ENCODE data around the gene NFIA.

Gene NFIA

DNA sequence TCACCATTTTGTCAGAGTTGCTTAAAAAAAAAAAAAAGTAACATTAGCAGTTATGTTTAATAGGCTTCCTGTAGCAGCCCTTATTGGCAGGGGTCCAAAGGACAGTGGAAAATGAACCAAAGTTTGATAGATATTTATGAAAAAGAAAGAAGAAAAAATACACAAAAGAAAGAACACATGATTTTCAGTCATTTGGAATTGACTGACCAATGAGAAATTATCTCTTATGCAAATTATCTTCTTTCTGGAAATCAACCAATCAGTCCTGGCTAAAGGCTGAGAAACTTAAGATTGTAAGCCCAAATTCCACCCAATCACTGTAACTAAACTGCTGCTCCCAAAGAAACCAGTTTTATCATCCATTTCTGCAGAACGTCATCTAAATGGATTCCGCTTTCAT, 360.2 kb downstream of the NFIA start:
- H3K36me3 ChIP-seq (ENCODE audit: insufficient read depth, low read length): no peaks in the 10 kb centered on the region
- peaks cover 28% of the 10 kb centered on the region for H3K4me1 ChIP-seq (ENCODE audit: insufficient read depth, low read length)
- no peaks in the 10 kb centered on the region for H3K9me3 ChIP-seq (ENCODE audit: low read length)
- H2AFZ ChIP-seq (ENCODE audit: low read depth, low read length): no peak overlapping the region
- H3K4me3 ChIP-seq (ENCODE audit: low read length): no peak overlapping the region
- no peaks in the 10 kb centered on the region for H3K27me3 ChIP-seq (ENCODE audit: insufficient read depth, low read length)

DNA sequence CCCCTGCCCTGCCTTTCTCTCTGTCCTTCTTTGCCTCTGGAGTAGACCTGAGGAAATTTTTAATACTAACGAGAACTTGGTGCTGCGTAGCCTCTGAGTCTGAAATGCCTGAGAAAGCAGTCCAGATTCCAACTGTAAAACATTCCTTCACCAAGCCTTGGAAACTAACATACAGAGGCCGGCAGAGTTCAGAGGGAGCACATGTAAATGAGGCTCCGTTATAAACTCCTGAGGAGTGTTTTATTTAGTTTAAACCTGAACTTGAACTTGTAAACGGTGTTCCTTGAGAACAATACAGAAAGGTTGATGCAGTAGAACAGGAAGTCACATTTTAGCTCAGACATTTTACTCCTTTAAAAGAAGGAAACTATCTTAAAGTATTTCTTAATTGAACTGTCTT, 361.9 kb downstream of the NFIA start:
- no peaks in the 10 kb centered on the region for H3K36me3 ChIP-seq (ENCODE audit: insufficient read depth, low read length)
- no peaks in the 10 kb centered on the region for H3K9me3 ChIP-seq (ENCODE audit: low read length)
- H2AFZ ChIP-seq (ENCODE audit: low read depth, low read length): no peak overlapping the region
- no peak overlapping the region for H3K4me3 ChIP-seq (ENCODE audit: low read length)
- H3K27me3 ChIP-seq (ENCODE audit: insufficient read depth, low read length): no peaks in the 10 kb centered on the region
- peaks cover 28% of the 10 kb centered on the region for H3K4me1 ChIP-seq (ENCODE audit: insufficient read depth, low read length)

DNA sequence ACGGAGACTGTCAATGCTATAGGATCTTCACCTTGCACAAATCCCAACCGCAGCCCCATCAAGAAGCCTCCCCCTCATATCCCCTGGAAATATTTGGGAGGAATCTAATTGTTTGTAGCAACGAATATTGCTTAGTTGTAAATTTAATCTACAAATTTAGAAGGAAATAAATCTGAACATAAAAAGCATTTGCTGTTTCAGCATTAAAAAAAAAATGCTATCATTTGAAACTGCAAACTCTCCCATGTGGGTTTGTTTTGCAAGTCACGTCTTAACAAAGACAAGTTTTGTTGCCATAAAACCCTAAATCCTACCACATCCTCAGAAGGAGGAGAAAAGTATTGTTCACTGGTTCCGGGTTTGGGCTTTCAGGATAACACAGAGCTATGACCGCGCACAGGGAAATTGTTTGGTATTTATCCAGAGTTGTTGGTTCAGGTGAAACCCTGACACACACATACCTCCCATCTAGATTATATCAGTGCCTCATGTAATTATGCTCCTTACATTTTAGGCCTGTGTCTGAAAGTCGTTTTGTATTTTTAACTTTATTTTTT, 363.0 kb downstream of the NFIA start:
- peaks cover 28% of the 10 kb centered on the region for H3K4me1 ChIP-seq (ENCODE audit: insufficient read depth, low read length)
- no peaks in the 10 kb centered on the region for H3K9me3 ChIP-seq (ENCODE audit: low read length)

DNA sequence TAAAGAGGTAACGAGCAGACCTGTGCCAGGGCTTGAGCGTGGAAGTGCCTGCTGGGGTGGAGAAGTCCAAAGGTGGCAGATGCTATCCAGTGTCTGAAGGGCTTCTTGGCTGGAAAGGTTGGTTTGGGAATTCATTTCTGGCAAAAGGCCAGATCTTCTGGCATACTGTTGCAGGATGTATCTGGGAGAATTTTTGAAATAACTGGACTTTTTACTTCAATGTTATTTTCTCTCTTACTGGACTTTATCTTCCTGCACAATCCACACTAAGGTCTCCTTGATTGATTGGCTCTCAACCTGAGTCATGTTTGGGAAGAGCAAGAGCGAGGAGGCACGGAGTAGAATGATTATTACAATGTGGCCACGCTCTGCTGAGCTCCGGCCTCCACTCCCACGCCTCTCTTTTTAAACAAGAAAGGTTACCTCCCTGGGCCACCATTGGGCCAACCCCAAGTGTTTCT, 364.2 kb downstream of the NFIA start:
- no peak overlapping the region for H3K4me3 ChIP-seq (ENCODE audit: low read length)
- H3K4me1 ChIP-seq (ENCODE audit: insufficient read depth, low read length): peaks cover 33% of the 10 kb centered on the region
- no peaks in the 10 kb centered on the region for H3K9me3 ChIP-seq (ENCODE audit: low read length)
- no peaks in the 10 kb centered on the region for H3K27me3 ChIP-seq (ENCODE audit: insufficient read depth, low read length)
- H3K36me3 ChIP-seq (ENCODE audit: insufficient read depth, low read length): no peaks in the 10 kb centered on the region
- H2AFZ ChIP-seq (ENCODE audit: low read depth, low read length): no peak overlapping the region

More for the DNA sequence above, 363.0 kb downstream of the NFIA start:
- Histone ChIP-seq H2AFZ (ENCODE audit: low read depth, low read length) (no peak overlapping the region), H3K36me3 (ENCODE audit: insufficient read depth, low read length) (no peaks in the 10 kb centered on the region), H3K4me3 (ENCODE audit: low read length) (no peak overlapping the region), H3K27me3 (ENCODE audit: insufficient read depth, low read length) (no peaks in the 10 kb centered on the region)

DNA sequence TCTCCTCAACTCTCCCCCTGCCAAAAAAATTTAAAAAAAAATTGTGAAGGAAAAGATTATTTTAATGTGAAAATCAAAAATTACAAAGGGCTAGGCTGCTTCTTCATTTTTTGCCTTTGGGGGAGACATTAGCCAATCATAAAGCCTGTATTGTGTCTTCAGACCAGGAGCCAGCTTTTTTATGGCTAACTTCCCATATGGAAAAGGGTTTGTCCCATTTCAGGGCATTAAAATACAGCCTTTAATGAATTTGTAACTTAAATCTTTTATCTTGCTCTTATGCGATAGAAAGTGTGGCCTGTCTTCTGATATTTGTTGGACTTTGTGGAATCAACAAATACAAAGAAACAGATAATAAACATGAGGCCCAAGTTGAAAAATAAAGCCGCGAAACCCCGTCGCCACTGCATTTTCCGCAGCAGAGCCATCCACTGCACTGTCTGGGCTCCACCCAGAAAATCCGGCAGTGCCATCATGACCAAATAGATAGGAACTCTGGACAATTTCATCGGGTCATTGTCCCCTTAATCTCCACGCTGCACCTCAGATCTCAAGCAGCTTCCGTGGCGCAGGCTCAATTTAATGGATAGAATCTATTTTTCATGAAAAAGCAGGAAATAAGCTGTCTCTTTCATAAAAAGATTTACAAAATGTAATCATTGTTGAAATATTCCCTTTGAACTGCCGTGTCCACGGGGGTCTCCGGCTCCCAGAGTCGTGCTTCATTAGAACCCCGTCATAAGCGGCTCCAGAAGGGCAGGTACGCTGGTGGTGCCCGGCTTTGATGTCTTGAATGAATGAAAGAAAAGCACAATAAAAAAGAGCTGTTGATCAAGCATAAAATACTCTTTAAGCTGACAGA, 365.0 kb downstream of the NFIA start:
- Histone ChIP-seq H3K27me3 (ENCODE audit: insufficient read depth, low read length) (no peaks in the 10 kb centered on the region), H3K9me3 (ENCODE audit: low read length) (no peaks in the 10 kb centered on the region), H3K36me3 (ENCODE audit: insufficient read depth, low read length) (no peaks in the 10 kb centered on the region), H3K4me1 (ENCODE audit: insufficient read depth, low read length) (peaks cover 32% of the 10 kb centered on the region), H3K4me3 (ENCODE audit: low read length) (no peak overlapping the region), H2AFZ (ENCODE audit: low read depth, low read length) (no peak overlapping the region)

DNA sequence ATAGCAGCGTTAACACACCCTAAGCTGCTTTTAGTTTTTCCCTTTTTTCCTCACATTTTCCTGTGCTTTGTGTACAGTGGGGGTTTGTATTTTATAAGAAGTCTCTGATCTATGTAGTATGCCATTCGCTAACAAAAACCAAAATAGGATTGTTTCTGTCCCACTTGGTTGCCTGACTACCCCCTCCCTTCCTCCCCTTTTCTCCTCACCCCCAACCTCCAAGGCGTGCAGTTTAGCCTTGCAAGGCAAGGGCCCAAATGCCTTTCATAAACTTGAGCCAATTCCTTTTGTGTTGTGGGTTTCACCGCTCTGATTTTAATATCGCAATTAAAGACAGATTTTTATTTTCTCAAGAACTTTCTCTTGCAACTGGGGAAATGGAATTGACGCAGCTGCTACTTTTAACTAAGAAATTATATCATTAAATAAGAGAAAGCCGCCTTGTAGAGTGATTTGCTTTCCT, 365.6 kb downstream of the NFIA start:
- Histone ChIP-seq H3K4me3 (ENCODE audit: low read length) (no peak overlapping the region), H3K9me3 (ENCODE audit: low read length) (no peaks in the 10 kb centered on the region), H3K27me3 (ENCODE audit: insufficient read depth, low read length) (no peaks in the 10 kb centered on the region), H3K4me1 (ENCODE audit: insufficient read depth, low read length) (peaks cover 35% of the 10 kb centered on the region), H3K36me3 (ENCODE audit: insufficient read depth, low read length) (no peaks in the 10 kb centered on the region), H2AFZ (ENCODE audit: low read depth, low read length) (no peak overlapping the region)

DNA sequence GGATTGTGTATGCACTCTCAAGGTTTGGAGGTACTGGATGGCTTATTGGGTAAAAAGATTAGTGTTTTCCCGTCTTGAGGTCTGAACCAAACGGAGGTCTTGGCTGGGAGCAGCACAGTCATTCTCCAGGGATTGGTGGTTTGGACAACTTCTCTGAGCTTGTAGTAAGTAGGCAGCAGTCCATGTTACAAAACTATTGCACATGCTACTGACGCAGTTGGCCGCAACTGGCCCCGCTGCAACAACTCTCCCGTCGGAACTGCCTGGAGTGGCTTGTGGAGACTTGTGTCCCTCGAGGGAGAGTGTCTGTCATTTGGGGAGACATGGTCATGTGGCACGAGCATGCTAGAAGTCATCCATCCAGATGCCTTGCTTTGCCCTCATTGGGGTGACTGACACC, 366.6 kb downstream of the NFIA start:
- H3K9me3 ChIP-seq (ENCODE audit: low read length): no peaks in the 10 kb centered on the region
- H3K27me3 ChIP-seq (ENCODE audit: insufficient read depth, low read length): no peaks in the 10 kb centered on the region
- H3K4me1 ChIP-seq (ENCODE audit: insufficient read depth, low read length): peaks cover 31% of the 10 kb centered on the region
- no peaks in the 10 kb centered on the region for H3K36me3 ChIP-seq (ENCODE audit: insufficient read depth, low read length)
- H3K4me3 ChIP-seq (ENCODE audit: low read length): no peak overlapping the region
- H2AFZ ChIP-seq (ENCODE audit: low read depth, low read length): no peak overlapping the region

DNA sequence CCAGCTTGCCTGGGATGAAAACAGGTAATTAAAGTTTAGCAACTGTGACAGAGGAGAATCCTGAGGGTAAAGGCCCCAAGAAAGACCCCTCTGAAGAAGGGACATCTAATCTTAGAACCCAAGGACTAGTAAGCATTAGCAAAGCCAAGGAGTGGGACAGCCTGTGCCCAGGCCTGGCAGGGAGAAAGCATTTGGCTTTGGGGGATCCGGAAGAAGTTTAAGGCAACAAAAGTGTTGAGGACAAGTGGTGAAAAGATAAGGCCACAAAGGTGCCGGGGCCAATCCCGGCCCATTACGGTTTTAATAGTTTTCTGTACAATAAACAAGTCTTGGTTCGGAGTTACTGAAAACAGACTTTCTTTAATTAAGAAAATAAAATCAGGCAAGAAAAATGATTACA, 367.0 kb downstream of the NFIA start:
- H3K27me3 ChIP-seq (ENCODE audit: insufficient read depth, low read length): no peaks in the 10 kb centered on the region
- no peaks in the 10 kb centered on the region for H3K9me3 ChIP-seq (ENCODE audit: low read length)
- peaks cover 29% of the 10 kb centered on the region for H3K4me1 ChIP-seq (ENCODE audit: insufficient read depth, low read length)
- H2AFZ ChIP-seq (ENCODE audit: low read depth, low read length): no peak overlapping the region
- H3K36me3 ChIP-seq (ENCODE audit: insufficient read depth, low read length): no peaks in the 10 kb centered on the region
- no peak overlapping the region for H3K4me3 ChIP-seq (ENCODE audit: low read length)

DNA sequence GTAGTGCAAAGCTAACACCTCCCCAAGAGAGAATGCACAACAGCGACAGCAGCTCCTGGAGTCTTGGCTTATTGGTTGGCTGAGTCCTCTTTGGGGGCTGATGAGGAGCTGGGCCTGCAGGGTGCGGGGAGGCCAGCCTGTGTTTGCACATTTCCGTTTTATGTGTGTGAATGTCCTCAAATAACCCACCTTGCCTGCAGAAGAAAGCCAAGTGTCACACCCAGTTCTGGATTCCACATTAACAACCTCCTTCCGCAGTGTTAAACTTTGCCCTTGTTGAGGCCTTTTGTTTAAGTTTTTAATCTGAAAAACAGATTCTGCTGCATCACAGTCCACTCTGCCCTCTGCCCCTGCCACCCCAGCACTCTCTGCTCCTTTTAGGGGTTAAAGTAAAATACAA, 368.1 kb downstream of the NFIA start:
- H3K9me3 ChIP-seq (ENCODE audit: low read length): no peaks in the 10 kb centered on the region
- H3K27me3 ChIP-seq (ENCODE audit: insufficient read depth, low read length): no peaks in the 10 kb centered on the region
- no peak overlapping the region for H3K4me3 ChIP-seq (ENCODE audit: low read length)
- H2AFZ ChIP-seq (ENCODE audit: low read depth, low read length): no peak overlapping the region
- peaks cover 25% of the 10 kb centered on the region for H3K4me1 ChIP-seq (ENCODE audit: insufficient read depth, low read length)
- no peaks in the 10 kb centered on the region for H3K36me3 ChIP-seq (ENCODE audit: insufficient read depth, low read length)

DNA sequence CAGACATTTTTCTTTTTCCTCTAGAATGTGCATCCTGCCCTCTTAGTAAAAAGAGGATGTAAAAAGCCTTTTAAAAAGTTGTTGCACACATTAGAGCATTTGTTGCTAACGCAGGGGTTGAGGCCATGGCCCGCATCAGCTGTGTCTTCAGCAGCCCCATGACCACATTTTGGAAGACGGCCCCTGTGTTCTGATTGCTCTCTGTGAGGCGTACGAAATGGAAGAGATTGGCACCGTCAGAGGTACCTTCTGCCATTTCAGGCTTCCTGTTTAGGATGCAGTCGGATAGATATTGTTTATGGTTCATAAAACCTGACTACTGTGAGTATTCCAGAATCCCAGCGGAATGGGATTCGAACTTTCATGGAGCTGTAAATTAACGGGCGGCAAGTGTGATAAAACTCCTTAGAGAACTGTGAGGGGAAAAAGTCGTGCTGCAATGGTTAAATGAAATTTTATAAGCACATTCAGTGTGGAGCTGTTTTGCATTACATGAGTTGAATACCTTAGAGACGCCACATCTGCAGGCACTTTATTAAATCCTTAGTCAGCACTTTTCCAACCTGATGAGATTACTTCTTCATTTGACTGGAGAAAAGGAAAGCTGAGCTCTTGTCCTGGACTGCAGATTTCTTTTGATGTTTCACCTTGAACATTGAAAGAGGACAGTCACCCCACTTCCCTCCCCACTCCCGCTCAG, 368.7 kb downstream of the NFIA start:
- Histone ChIP-seq H2AFZ (ENCODE audit: low read depth, low read length) (no peak overlapping the region), H3K36me3 (ENCODE audit: insufficient read depth, low read length) (no peaks in the 10 kb centered on the region), H3K9me3 (ENCODE audit: low read length) (no peaks in the 10 kb centered on the region), H3K27me3 (ENCODE audit: insufficient read depth, low read length) (no peaks in the 10 kb centered on the region), H3K4me1 (ENCODE audit: insufficient read depth, low read length) (peaks cover 25% of the 10 kb centered on the region), H3K4me3 (ENCODE audit: low read length) (no peak overlapping the region)

DNA sequence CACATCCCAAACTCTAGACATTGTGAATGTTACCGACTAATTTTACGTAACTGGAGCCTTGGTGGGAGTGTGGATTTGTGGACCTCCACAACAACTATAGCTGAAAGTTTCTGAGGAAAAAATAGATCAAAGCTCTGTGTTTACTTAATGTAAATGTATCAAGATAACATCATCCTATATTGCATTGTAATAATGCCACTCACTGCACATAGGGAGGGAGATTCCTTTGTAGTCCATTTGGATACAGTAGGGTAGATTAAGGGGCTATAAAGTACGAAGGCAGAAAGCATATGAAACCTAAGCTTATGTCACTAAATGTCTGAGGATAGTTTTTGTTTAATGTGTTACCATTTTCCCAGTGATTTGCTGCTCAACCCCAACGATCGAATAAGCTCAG, 369.2 kb downstream of the NFIA start:
- no peaks in the 10 kb centered on the region for H3K27me3 ChIP-seq (ENCODE audit: insufficient read depth, low read length)
- H2AFZ ChIP-seq (ENCODE audit: low read depth, low read length): no peak overlapping the region
- no peaks in the 10 kb centered on the region for H3K36me3 ChIP-seq (ENCODE audit: insufficient read depth, low read length)
- H3K4me1 ChIP-seq (ENCODE audit: insufficient read depth, low read length): peaks cover 25% of the 10 kb centered on the region
- H3K9me3 ChIP-seq (ENCODE audit: low read length): no peaks in the 10 kb centered on the region
- H3K4me3 ChIP-seq (ENCODE audit: low read length): no peak overlapping the region

DNA sequence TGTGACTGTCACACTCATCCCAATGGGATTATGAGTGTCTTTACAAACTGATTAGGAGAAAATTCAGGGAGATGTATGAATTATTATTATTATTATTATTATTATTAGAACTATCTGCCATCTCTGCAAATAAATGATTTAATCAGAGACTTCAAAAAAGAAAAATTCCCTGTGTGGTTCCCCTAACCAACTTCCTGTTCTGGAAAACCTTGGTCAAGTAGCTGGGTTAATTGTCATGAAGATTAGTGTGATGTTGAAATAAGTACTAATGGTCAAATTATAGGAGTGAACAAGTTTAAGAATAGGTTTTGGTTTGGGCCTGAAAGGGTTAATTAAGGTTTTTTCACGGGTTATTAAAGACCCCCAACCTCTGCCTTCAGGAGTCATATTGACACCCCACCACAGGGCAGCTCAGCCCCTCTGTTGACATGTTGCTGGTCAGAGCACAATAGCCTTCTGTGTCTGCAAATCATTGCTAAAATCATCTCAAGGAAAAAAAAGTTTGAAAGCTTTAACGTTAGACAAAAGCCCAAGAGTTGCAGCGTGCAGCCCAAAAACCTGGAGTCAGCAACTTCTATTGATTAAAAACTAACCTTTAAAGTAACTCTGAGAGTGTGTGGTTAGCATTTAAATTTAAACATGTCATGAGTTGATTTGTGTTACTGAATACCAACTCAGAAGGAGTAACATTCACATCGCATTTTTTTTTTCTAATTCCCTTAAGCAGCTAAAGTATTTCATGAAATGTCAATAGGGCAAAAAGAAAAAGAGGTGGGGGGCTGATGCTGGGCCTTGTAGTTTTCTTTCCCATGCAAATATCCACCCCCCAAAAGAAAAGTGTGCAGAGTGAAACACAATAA, 370.0 kb downstream of the NFIA start:
- H3K36me3 ChIP-seq (ENCODE audit: insufficient read depth, low read length): no peaks in the 10 kb centered on the region
- no peak overlapping the region for H3K4me3 ChIP-seq (ENCODE audit: low read length)

More for the DNA sequence above, 370.0 kb downstream of the NFIA start:
- Histone ChIP-seq H3K27me3 (ENCODE audit: insufficient read depth, low read length) (no peaks in the 10 kb centered on the region), H2AFZ (ENCODE audit: low read depth, low read length) (no peak overlapping the region), H3K9me3 (ENCODE audit: low read length) (no peaks in the 10 kb centered on the region), H3K4me1 (ENCODE audit: insufficient read depth, low read length) (peaks cover 25% of the 10 kb centered on the region)
